Measurements from ENCODE around the gene CEP97. TPM values are rescaled to one million over a fixed set of nuclear protein-coding genes. Genes with fewer than 3 reads are reported as not detected.

CEP97 gene
- total RNA-seq, 1 donor from 2014 or later: 7.2 TPM

DNA sequence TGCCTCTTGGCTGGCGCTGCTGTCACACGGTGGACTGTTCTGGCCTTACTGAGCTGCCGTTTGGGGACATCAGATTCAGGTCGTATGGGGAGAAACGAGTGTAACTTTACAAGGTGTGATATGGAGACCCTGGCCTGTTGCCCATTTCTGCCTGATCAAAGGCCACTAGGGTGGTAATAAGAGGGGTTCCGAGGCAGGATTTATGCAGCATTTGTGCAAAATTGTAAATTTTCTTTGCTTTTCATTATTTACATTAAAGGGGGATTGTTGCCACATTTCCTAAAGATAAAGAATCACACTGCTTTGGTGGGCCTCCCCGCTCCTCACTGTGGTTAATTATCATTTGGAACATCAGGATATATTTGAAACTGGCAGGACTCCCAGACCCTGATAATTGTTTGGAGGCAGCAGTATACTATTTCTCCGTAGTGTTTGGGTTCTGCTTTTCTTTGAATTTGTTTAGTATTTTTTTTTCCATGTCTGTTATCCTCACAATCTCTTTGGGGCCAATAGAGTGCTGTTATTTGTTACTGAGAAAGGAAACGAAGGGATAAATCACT, 55.5 kb downstream of the CEP97 start:
- TF ChIP-seq, protein P1, sequence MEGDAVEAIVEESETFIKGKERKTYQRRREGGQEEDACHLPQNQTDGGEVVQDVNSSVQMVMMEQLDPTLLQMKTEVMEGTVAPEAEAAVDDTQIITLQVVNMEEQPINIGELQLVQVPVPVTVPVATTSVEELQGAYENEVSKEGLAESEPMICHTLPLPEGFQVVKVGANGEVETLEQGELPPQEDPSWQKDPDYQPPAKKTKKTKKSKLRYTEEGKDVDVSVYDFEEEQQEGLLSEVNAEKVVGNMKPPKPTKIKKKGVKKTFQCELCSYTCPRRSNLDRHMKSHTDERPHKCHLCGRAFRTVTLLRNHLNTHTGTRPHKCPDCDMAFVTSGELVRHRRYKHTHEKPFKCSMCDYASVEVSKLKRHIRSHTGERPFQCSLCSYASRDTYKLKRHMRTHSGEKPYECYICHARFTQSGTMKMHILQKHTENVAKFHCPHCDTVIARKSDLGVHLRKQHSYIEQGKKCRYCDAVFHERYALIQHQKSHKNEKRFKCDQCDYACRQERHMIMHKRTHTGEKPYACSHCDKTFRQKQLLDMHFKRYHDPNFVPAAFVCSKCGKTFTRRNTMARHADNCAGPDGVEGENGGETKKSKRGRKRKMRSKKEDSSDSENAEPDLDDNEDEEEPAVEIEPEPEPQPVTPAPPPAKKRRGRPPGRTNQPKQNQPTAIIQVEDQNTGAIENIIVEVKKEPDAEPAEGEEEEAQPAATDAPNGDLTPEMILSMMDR (IDR thresholded peaks at IDR 0.05; ENCODE audit: unreplicated experiment): no peak
- H3K27ac Mint-ChIP-seq (ENCODE audit: unreplicated experiment): peak overlapping the region; percentile 83
- no peaks in the 10 kb centered on the region for H3K9me3 Mint-ChIP-seq (ENCODE audit: unreplicated experiment)
- H3K4me1 Mint-ChIP-seq (ENCODE audit: unreplicated experiment): peaks cover 27% of the 10 kb centered on the region
- H3K27me3 Mint-ChIP-seq (ENCODE audit: unreplicated experiment): peaks cover 8% of the 10 kb centered on the region
- H3K36me3 Mint-ChIP-seq (ENCODE audit: low read depth, unreplicated experiment): peaks cover 19% of the 10 kb centered on the region
- DNase-seq (ENCODE audit: low spot score): no peak
- peak overlapping the region; percentile 96 for H3K4me3 Mint-ChIP-seq (ENCODE audit: unreplicated experiment)

DNA sequence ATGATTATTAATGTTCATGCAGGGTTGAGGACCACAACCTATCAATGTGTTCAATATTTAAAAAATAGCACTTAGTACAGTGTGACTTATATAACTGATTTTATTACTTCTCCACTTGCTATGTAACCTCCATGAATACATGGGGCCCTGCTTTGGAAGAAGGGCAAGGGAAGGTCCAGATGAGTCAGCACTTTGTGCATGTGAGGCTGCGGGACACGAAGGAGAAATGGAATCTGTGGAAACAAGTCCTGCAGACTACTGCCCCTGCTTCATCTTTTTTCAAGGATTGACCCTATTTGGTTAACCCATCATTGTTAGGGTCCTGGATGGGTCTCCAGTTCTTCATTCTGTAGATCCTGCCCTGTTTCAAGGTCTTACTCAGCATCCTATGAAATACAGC, 56.2 kb downstream of the CEP97 start:
- Mint-ChIP-seq H3K27me3 (ENCODE audit: unreplicated experiment) (peaks cover 8% of the 10 kb centered on the region), H3K9me3 (ENCODE audit: unreplicated experiment) (no peaks in the 10 kb centered on the region), H3K4me3 (ENCODE audit: unreplicated experiment) (no peak overlapping the region), H3K27ac (ENCODE audit: unreplicated experiment) (no peak overlapping the region), H3K36me3 (ENCODE audit: low read depth, unreplicated experiment) (peaks cover 25% of the 10 kb centered on the region), H3K4me1 (ENCODE audit: unreplicated experiment) (peaks cover 34% of the 10 kb centered on the region)
- TF ChIP-seq, protein P1 (IDR thresholded peaks at IDR 0.05; ENCODE audit: unreplicated experiment): no peak
- DNase-seq (ENCODE audit: low spot score): no peak

DNA sequence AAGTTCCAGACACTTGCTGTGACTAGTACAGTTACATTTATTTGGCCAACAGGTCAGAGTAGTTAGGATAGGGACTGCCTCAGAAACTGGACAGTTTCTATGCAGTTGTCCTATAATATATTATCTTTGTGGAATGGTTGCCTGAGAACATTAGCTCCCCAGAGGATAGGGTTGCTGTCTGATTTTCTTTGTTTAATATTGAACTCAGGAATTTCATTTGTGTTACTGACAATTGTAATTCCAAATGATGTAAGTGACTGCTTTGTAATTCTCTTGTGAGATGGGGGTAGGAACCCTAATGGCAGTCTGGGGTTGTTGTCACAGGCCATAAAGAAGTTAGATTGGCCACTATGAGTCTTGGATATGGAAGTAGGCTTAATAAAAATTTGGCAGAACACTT, 56.8 kb downstream of the CEP97 start:
- Mint-ChIP-seq H3K36me3 (ENCODE audit: low read depth, unreplicated experiment) (peaks cover 27% of the 10 kb centered on the region), H3K27ac (ENCODE audit: unreplicated experiment) (no peak overlapping the region), H3K9me3 (ENCODE audit: unreplicated experiment) (no peaks in the 10 kb centered on the region), H3K4me1 (ENCODE audit: unreplicated experiment) (peaks cover 35% of the 10 kb centered on the region), H3K27me3 (ENCODE audit: unreplicated experiment) (peaks cover 8% of the 10 kb centered on the region), H3K4me3 (ENCODE audit: unreplicated experiment) (no peak overlapping the region)
- DNase-seq (ENCODE audit: low spot score): no peak
- TF ChIP-seq, protein P1 (IDR thresholded peaks at IDR 0.05; ENCODE audit: unreplicated experiment): no peak

DNA sequence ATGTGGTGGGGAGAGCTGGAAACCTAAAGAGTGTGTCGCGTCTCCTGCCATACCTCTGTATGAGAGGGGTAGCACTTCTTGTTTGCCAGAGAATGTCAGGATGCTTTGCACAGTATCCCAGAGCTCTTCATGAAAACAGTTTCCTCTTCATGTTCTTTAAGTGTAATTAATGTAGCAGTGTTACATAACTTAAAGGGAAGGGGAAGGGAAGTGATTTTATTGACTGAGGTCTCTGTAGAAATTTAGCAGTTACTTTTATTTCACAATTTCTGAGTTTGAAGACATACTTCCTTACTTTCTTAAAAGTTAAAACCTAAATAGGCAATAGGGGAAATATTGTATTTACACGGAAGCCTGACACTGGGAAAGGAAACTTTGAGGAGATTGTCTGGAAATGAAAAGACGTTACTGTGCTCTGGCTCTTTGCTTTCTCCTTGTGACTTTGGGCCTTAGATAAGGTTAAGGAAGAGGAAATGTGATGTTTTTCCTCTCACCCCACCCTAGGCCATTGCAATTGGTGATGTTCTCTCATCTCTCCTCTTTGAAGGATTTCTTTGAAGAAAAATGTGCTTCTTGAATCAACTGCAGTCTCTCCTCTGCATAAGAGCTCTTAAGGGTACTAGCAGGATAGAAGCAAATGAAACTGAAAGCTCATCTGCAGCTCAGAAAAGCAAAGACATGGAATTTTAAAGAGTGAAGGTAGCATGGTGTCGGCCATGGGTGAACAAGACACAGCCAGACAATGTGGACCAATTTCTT, 60.6 kb downstream of the CEP97 start:
- no peak for DNase-seq (ENCODE audit: low spot score)
- Mint-ChIP-seq H3K27me3 (ENCODE audit: unreplicated experiment) (peaks cover 3% of the 10 kb centered on the region), H3K9me3 (ENCODE audit: unreplicated experiment) (no peaks in the 10 kb centered on the region), H3K4me1 (ENCODE audit: unreplicated experiment) (peaks cover 26% of the 10 kb centered on the region), H3K36me3 (ENCODE audit: low read depth, unreplicated experiment) (peaks cover 41% of the 10 kb centered on the region), H3K4me3 (ENCODE audit: unreplicated experiment) (peak overlapping the region; percentile 59), H3K27ac (ENCODE audit: unreplicated experiment) (peak overlapping the region; percentile 79)
- TF ChIP-seq, protein P1 (IDR thresholded peaks at IDR 0.05; ENCODE audit: unreplicated experiment): no peak

DNA sequence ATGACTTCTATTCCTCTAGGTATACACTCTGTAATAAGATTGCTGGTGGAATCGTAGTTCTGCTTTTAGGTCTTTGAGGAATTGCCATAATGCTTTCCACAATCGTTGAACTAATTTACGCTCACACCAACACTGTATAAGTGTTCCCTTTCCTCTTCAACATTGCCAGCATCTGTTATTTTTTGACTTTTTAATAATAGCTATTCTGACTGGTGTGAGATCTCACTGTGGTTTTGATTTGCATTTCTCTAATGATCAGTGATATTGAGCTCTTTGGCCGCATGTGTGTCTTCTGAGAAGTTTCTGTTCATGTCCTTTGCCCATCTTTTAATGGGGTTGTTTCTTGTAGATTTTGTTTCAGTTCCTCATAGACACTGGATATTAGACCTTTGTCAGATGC, 67.4 kb downstream of the CEP97 start:
- peaks cover 48% of the 10 kb centered on the region for H3K36me3 Mint-ChIP-seq (ENCODE audit: low read depth, unreplicated experiment)

More for the DNA sequence above, 67.4 kb downstream of the CEP97 start:
- Mint-ChIP-seq H3K27ac (ENCODE audit: unreplicated experiment) (no peak overlapping the region), H3K27me3 (ENCODE audit: unreplicated experiment) (no peaks in the 10 kb centered on the region), H3K4me3 (ENCODE audit: unreplicated experiment) (peak overlapping the region; percentile 10), H3K4me1 (ENCODE audit: unreplicated experiment) (no peaks in the 10 kb centered on the region), H3K9me3 (ENCODE audit: unreplicated experiment) (no peaks in the 10 kb centered on the region)
- TF ChIP-seq, protein P1 (IDR thresholded peaks at IDR 0.05; ENCODE audit: unreplicated experiment): no peak
- no peak for DNase-seq (ENCODE audit: low spot score)

Data from endothelial cell (in vitro differentiated cells).